ENCODE results near the gene JRKL.
"Not testable (repeated sequence)": the region's sequence is repeated elsewhere in the genome, so short reads cannot be mapped to it uniquely, and the experiment has no call there.

The JRKL gene

GRCh38 chr11:96393753-96394348, 4.0 kb downstream of the JRKL start:
- DNase-seq (ENCODE audit: low read depth in 2 of 2), result no peak

GRCh38 chr11:96394773-96395172, 5.0 kb downstream of the JRKL start:
- no peak for DNase-seq (ENCODE audit: low read depth in 2 of 2)

GRCh38 chr11:96396637-96397036, 6.8 kb downstream of the JRKL start:
- DNase-seq (ENCODE audit: low read depth in 2 of 2), result no peak

GRCh38 chr11:96397863-96398262, 8.1 kb downstream of the JRKL start:
- DNase-seq (ENCODE audit: low read depth in 2 of 2), result no peak

- DNase-seq (ENCODE audit: low read depth in 2 of 2), result no peak
These were observed 10.9 kb downstream of the JRKL start for GRCh38 chr11:96400697-96401096.

GRCh38 chr11:96411412-96411811, 21.6 kb downstream of the JRKL start:
- not testable (repeated sequence) for DNase-seq (ENCODE audit: low read depth in 2 of 2)

- no peak for DNase-seq (ENCODE audit: low read depth in 2 of 2)
These were observed 23.1 kb downstream of the JRKL start for GRCh38 chr11:96412761-96413381.

- no peak for DNase-seq (ENCODE audit: low read depth in 2 of 2)
These were observed 23.6 kb downstream of the JRKL start for GRCh38 chr11:96413408-96413807.

GRCh38 chr11:96424693-96425092, 34.9 kb downstream of the JRKL start:
- no peak for DNase-seq (ENCODE audit: low read depth in 2 of 2)

GRCh38 chr11:96430668-96431067, 40.9 kb downstream of the JRKL start:
- DNase-seq (ENCODE audit: low read depth in 2 of 2), result no peak

- not testable (repeated sequence) for DNase-seq (ENCODE audit: low read depth in 2 of 2)
These were observed 42.8 kb downstream of the JRKL start for GRCh38 chr11:96432654-96433053.
